Astrocyte of the cerebellum (primary cell): ENCODE results near the gene PFN1.

Experiments used
- DNase-seq: peaks from one replicate; pipeline ENCODE4 v3.0.0-alpha.2; 2011; ENCODE audit warnings: low read depth
- H3K4me3 ChIP-seq: 2 replicates; pipeline ENCODE4 v1.5.1; 2011; ENCODE audit warnings: mild to moderate bottlenecking, low read depth, low read length, moderate library complexity
- in situ Hi-C: cut with HindIII; loops from 2 replicates; pipeline ENCODE4 v1.10.0; 2017; ENCODE audit warnings: low sequenced_read_pairs
- TF ChIP-seq, protein P1 (sequence below): IDR thresholded peaks from 2 replicates; pipeline ENCODE4 v1.5.1; 2012; ENCODE audit warnings: low read length, low read depth, moderate library complexity, mild to moderate bottlenecking; ENCODE audit errors: missing control alignments

PFN1 gene

DNA sequence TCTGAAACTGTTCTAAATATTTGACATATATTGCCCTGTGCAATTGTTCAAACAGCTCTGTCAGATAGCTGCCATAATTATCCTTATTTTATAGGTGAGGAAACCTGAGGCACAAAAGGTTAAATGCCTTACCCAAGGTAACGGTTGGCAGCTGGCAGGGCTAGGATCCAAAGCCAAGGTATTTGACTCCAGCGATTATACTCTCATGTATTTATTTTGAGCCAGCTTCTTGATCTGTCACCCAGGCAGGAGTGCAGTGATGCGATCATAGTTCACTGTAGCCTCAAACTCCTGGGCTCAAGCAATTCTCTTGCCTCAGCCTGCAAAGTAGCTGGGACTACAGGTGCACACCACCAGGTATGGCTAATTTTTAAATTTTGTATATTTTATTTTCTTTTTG lies 9.8 kb upstream of the PFN1 start:
- in situ Hi-C loops: no loop called here
- DNase-seq: no peak
- TF ChIP-seq, protein P1, sequence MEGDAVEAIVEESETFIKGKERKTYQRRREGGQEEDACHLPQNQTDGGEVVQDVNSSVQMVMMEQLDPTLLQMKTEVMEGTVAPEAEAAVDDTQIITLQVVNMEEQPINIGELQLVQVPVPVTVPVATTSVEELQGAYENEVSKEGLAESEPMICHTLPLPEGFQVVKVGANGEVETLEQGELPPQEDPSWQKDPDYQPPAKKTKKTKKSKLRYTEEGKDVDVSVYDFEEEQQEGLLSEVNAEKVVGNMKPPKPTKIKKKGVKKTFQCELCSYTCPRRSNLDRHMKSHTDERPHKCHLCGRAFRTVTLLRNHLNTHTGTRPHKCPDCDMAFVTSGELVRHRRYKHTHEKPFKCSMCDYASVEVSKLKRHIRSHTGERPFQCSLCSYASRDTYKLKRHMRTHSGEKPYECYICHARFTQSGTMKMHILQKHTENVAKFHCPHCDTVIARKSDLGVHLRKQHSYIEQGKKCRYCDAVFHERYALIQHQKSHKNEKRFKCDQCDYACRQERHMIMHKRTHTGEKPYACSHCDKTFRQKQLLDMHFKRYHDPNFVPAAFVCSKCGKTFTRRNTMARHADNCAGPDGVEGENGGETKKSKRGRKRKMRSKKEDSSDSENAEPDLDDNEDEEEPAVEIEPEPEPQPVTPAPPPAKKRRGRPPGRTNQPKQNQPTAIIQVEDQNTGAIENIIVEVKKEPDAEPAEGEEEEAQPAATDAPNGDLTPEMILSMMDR: no peak
- H3K4me3 ChIP-seq: no peak overlapping the region

GRCh38 chr17:4956493-4957061 lies 8.2 kb upstream of the PFN1 start:
- in situ Hi-C loops: no loop called here
- no peak for DNase-seq
- TF ChIP-seq, protein P1: peak; percentile 6
- no peak overlapping the region for H3K4me3 ChIP-seq

DNA sequence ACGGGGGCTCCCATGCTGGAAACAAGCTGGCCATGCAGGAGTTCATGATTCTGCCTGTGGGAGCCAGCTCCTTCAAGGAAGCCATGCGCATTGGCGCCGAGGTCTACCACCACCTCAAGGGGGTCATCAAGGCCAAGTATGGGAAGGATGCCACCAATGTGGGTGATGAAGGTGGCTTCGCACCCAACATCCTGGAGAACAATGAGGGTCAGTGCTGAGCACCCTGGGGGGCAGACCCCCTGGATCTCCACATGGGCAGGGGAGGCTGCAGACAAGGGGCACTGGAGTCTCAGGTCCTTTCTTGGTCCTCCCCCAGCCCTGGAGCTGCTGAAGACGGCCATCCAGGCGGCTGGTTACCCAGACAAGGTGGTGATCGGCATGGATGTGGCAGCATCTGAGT lies 6.8 kb upstream of the PFN1 start:
- TF ChIP-seq, protein P1: no peak
- DNase-seq: no peak
- no peak overlapping the region for H3K4me3 ChIP-seq
- in situ Hi-C loops: no loop called here

DNA sequence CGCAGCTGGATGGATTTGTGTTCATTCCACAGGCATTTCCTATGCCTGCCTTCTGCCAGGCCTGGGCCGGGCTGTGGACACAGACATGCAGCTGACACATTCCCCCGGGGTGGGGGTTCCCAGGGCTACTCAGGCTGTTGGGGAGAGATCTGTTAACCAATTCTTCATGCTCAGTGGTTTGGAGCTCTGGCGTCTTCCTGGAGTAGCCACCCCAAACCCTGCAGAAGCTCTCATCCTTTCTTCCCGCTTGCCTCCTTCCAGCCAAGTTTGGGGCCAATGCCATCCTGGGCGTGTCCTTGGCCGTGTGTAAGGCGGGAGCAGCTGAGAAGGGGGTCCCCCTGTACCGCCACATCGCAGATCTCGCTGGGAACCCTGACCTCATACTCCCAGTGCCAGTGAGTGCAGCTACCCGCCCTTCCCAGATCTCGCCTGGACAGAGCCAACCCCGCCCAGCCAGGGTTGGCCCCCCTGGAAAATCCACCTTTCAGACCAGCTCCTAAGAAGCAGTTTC lies 5.2 kb upstream of the PFN1 start:
- in situ Hi-C loops: no loop called here
- TF ChIP-seq, protein P1: no peak
- DNase-seq: peak; percentile 54
- H3K4me3 ChIP-seq: no peak overlapping the region

DNA sequence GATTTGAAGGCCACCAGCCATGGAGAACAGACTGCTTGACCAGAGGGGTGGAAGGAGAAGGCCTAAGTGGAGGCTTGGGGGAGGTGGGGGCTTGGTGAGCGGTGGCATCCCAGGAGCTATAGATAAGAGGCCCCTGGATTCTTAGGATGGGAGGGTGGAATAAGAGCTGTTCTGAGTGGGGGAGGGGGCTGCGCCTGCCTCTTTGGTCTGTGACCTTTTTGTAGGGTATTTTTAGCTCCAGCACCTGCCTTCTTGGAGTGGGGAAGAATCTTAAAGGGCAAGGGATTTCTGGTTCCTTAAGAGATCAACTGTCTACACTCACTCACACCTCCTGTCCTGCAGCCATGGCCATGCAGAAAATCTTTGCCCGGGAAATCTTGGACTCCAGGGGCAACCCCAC lies 3.2 kb upstream of the PFN1 start:
- in situ Hi-C loops: no loop called here
- no peak overlapping the region for H3K4me3 ChIP-seq

DNA sequence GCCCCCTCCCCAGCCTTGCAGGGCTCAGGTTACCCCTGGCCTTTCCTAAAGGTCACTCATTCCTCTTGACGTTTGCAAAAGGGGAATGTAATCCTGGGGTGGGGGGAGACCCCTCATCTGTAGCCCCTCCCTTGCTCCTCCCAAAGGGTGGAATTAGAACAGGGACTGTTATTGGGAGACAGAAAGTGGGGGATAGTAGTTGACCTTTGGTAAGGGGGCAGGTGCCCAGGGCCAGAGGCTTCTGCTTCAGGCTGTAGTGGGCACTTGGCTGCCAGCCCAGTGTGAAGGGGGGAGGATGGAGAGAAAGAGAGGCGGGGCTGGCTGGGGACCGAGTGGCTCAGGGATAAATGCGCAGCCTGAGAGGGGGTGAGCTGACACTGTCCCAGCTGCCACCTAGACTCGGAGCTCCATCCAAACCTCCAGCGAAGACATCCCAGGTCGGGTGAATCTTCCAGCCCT lies 2.4 kb upstream of the PFN1 start, which contains the start of gene ENO3:
TSS of gene ENO3 (plus strand) at position 374 of the 459 bp plus-strand sequence. CDS start 711 bp downstream, outside the sequence.
- in situ Hi-C loops: no loop called here
- TF ChIP-seq, protein P1: no peak
- peak within 1 kb of the TSS; percentile 20 for H3K4me3 ChIP-seq

More for the DNA sequence above, 3.2 kb upstream of the PFN1 start:
- DNase-seq: no peak
- TF ChIP-seq, protein P1: no peak

More for the DNA sequence above, 2.4 kb upstream of the PFN1 start, which contains the start of gene ENO3:
- no peak for DNase-seq
